Chondrocyte (in vitro differentiated cells): ENCODE results near the gene WDTC1. TPM values are rescaled to one million over a fixed set of nuclear protein-coding genes. Genes with fewer than 3 reads are reported as not detected.
A peak's percentile ranks its signal among the peaks of the same experiment; 100 is the strongest.

Experiments
- DNase-seq: peaks from one replicate; pipeline ENCODE4 v3.0.0; 2021; ENCODE audit warnings: mixed read lengths, low spot score
- H3K27ac Mint-ChIP-seq: one replicate; pipeline ENCODE4 v1.8.0; 2021; ENCODE audit warnings: mild to moderate bottlenecking, moderate library complexity, mixed read lengths; ENCODE audit not compliant: unreplicated experiment
- H3K27me3 Mint-ChIP-seq: 2 replicates; pipeline ENCODE4 v1.8.0; 2021; ENCODE audit warnings: low read depth, mixed read lengths
- H3K36me3 Mint-ChIP-seq: 2 replicates; pipeline ENCODE4 v1.8.0; 2021; ENCODE audit warnings: low read depth, mixed read lengths
- H3K4me1 Mint-ChIP-seq: 2 replicates; pipeline ENCODE4 v1.8.0; 2021; ENCODE audit warnings: low read depth, mild to moderate bottlenecking, mixed read lengths
- H3K4me3 Mint-ChIP-seq: one replicate; pipeline ENCODE4 v1.8.0; 2021; ENCODE audit warnings: mild to moderate bottlenecking, moderate library complexity, mixed read lengths; ENCODE audit not compliant: unreplicated experiment
- H3K9me3 Mint-ChIP-seq: 2 replicates; pipeline ENCODE4 v1.8.0; 2021; ENCODE audit warnings: low read depth, mixed read lengths
- CTCF ChIP-seq: fragments of 200-600 bp; sonication (generic); IDR thresholded peaks from 2 replicates; pipeline ENCODE4 v1.5.0; 2021; ENCODE audit warnings: antibody characterized with exemption, mild to moderate bottlenecking, moderate library complexity
- total RNA-seq: library from RNA; stranded (reverse); gene quantifications from 3 replicates; pipeline ENCODE4 v1.2.1, GENCODE V29; 2021

The WDTC1 gene
- total RNA-seq, 1 donor from 2014 or later = 30.8 TPM

- no peaks in the 10 kb centered on the region for H3K27me3 Mint-ChIP-seq
- no peak overlapping the region for H3K27ac Mint-ChIP-seq
- TF ChIP-seq CTCF = no peak
- DNase-seq = no peak
- peaks cover 23% of the 10 kb centered on the region for H3K36me3 Mint-ChIP-seq
- no peaks in the 10 kb centered on the region for H3K4me1 Mint-ChIP-seq
- H3K9me3 Mint-ChIP-seq = no peaks in the 10 kb centered on the region
- no peak overlapping the region for H3K4me3 Mint-ChIP-seq
Observed at GRCh38 chr1:27290581-27290980, 56.1 kb downstream of the WDTC1 start.

- no peak for TF ChIP-seq CTCF
- Mint-ChIP-seq H3K4me1 (no peaks in the 10 kb centered on the region), H3K27me3 (no peaks in the 10 kb centered on the region), H3K27ac (no peak overlapping the region), H3K36me3 (peaks cover 24% of the 10 kb centered on the region), H3K9me3 (no peaks in the 10 kb centered on the region), H3K4me3 (no peak overlapping the region)
- DNase-seq = no peak
Observed at GRCh38 chr1:27292106-27292505, 57.7 kb downstream of the WDTC1 start.

- Mint-ChIP-seq H3K9me3 (no peaks in the 10 kb centered on the region), H3K27me3 (no peaks in the 10 kb centered on the region), H3K4me3 (no peak overlapping the region), H3K36me3 (peaks cover 16% of the 10 kb centered on the region), H3K4me1 (peaks cover 11% of the 10 kb centered on the region), H3K27ac (no peak overlapping the region)
- no peak for TF ChIP-seq CTCF
- DNase-seq = peak; percentile 51
Observed at GRCh38 chr1:27293915-27294314, 59.5 kb downstream of the WDTC1 start.

GRCh38 chr1:27296773-27297291, 62.4 kb downstream of the WDTC1 start:
- Mint-ChIP-seq H3K4me3 (no peak overlapping the region), H3K36me3 (peaks cover 10% of the 10 kb centered on the region), H3K27me3 (no peaks in the 10 kb centered on the region), H3K27ac (no peak overlapping the region), H3K9me3 (no peaks in the 10 kb centered on the region), H3K4me1 (peaks cover 40% of the 10 kb centered on the region)
- DNase-seq = no peak
- TF ChIP-seq CTCF = peak; percentile 79

GRCh38 chr1:27297903-27298302, 63.5 kb downstream of the WDTC1 start:
- Mint-ChIP-seq H3K4me1 (peaks cover 45% of the 10 kb centered on the region), H3K27me3 (no peaks in the 10 kb centered on the region), H3K4me3 (no peak overlapping the region), H3K27ac (peak overlapping the region; percentile 4), H3K36me3 (peaks cover 6% of the 10 kb centered on the region), H3K9me3 (no peaks in the 10 kb centered on the region)
- DNase-seq = no peak
- no peak for TF ChIP-seq CTCF
